Fibroblast of skin of left quadriceps (primary cell): ENCODE data around the gene COL3A1.

Experiments
- DNase-seq, 2 experiments: peaks; one replicate each; pipeline ENCODE4 v3.0.0-alpha.2; 2013; ENCODE audit warnings: low read depth in 2 of 2

Gene COL3A1

GRCh38 chr2:188974164-188974563 lies at the start of gene COL3A1:
Gene COL3A1 (plus strand): TSS chr2:188974373. CDS start chr2:188974490, 117 bp downstream.
- DNase-seq, result peak; percentile 84 to 88

GRCh38 chr2:188928643-188929042 lies 45.5 kb upstream of the COL3A1 start:
- DNase-seq, result no peak

- DNase-seq, result peak in 1 of 2 experiments; percentile 23
Measured at GRCh38 chr2:188931361-188931760, 42.8 kb upstream of the COL3A1 start.

- DNase-seq, result peak; percentile 42 to 46
Measured at GRCh38 chr2:188937228-188938220, 36.6 kb upstream of the COL3A1 start.

- DNase-seq, result no peak
Measured at GRCh38 chr2:188940171-188940570, 34.0 kb upstream of the COL3A1 start.

- DNase-seq, result no peak
Measured at GRCh38 chr2:188944442-188944841, 29.7 kb upstream of the COL3A1 start.

GRCh38 chr2:188949046-188949818 lies 24.9 kb upstream of the COL3A1 start:
- DNase-seq, result no peak

GRCh38 chr2:188952901-188953300 lies 21.3 kb upstream of the COL3A1 start:
- no peak for DNase-seq

- no peak for DNase-seq
Measured at GRCh38 chr2:188956290-188956689, 17.9 kb upstream of the COL3A1 start.

GRCh38 chr2:188956961-188957360 lies 17.2 kb upstream of the COL3A1 start:
- no peak for DNase-seq

GRCh38 chr2:188957646-188958045 lies 16.5 kb upstream of the COL3A1 start:
- DNase-seq, result no peak

GRCh38 chr2:188963741-188964140 lies 10.4 kb upstream of the COL3A1 start:
- DNase-seq, result no peak

- no peak for DNase-seq
Measured at GRCh38 chr2:188964976-188965546, 9.1 kb upstream of the COL3A1 start.

GRCh38 chr2:188965563-188965962 lies 8.6 kb upstream of the COL3A1 start:
- DNase-seq, result no peak

- DNase-seq, result no peak
Measured at GRCh38 chr2:188966079-188966571, 8.0 kb upstream of the COL3A1 start.

GRCh38 chr2:188966728-188967440 lies 7.3 kb upstream of the COL3A1 start:
- DNase-seq, result no peak

- peak; percentile 72 to 77 for DNase-seq
Measured at GRCh38 chr2:188969236-188969635, 4.9 kb upstream of the COL3A1 start.

- DNase-seq, result no peak
Measured at GRCh38 chr2:188969651-188970050, 4.5 kb upstream of the COL3A1 start.

- no peak for DNase-seq
Measured at GRCh38 chr2:188970211-188970610, 4.0 kb upstream of the COL3A1 start.

GRCh38 chr2:188971432-188971861 lies 2.7 kb upstream of the COL3A1 start:
- DNase-seq, result no peak

- no peak for DNase-seq
Measured at GRCh38 chr2:188973641-188974040, 532 bp upstream of the COL3A1 start.
